Esophagus muscularis mucosa (tissue), 4 donors: ENCODE results near the gene SKI. TPM values are rescaled to one million over a fixed set of nuclear protein-coding genes. Genes with fewer than 3 reads are reported as not detected.

Experiments
- DNase-seq: peaks from one replicate; pipeline ENCODE4 v3.0.0-alpha.2; 2017; ENCODE audit errors: extremely low spot score
- H3K27ac ChIP-seq, 4 donors: fragments of 200-600 bp; sonication (generic); replicated peaks in 1 of 4; 1 replicate in 3 of 4; 2 replicates in 1 of 4; pipeline ENCODE4 v1.5.1; 2016 to 2019; ENCODE audit warnings: mild to moderate bottlenecking in 1 of 4
- H3K27me3 ChIP-seq, 4 donors: fragments of 200-600 bp; sonication (generic); one replicate each; pipeline versions ENCODE4 v1.5.1 to v1.6.0; 2016 to 2019
- H3K36me3 ChIP-seq, 4 donors: fragments of 200-600 bp; sonication (generic); one replicate each; pipeline ENCODE4 v1.5.1; 2016 to 2019
- H3K4me1 ChIP-seq, 4 donors: fragments of 200-600 bp; sonication (generic); one replicate each; pipeline ENCODE4 v1.5.1; 2016 to 2019
- H3K4me3 ChIP-seq, 4 donors: fragments of 200-600 bp; sonication (generic); 1 replicate in 2 of 4; 2 replicates in 2 of 4; pipeline ENCODE4 v1.5.1; 2016 to 2019; ENCODE audit warnings: mild to moderate bottlenecking in 4 of 4, moderate library complexity in 1 of 4
- H3K9me3 ChIP-seq, 4 donors: fragments of 200-600 bp; sonication (generic); 1 replicate in 3 of 4; 2 replicates in 1 of 4; pipeline ENCODE4 v1.5.1; 2016 to 2019
- EP300 ChIP-seq: sonication (generic); formaldehyde crosslinking; IDR thresholded peaks from one replicate; pipeline ENCODE4 v1.6.1; 2017; ENCODE audit warnings: antibody characterized with exemption
- POLR2A ChIP-seq: fragments of 450-650 bp; IDR thresholded peaks from one replicate; pipeline ENCODE4 v1.6.1; 2017; ENCODE audit warnings: antibody characterized with exemption, moderate library complexity, mild to moderate bottlenecking, low read depth
- POLR2AphosphoS5 ChIP-seq, 2 donors: sonication (generic); formaldehyde crosslinking; IDR thresholded peaks; one replicate each; pipeline ENCODE4 v1.6.1; 2017; ENCODE audit warnings: antibody characterized with exemption in 2 of 2
- WGBS: methylation state at CpG from one replicate; pipeline ENCODE4 v1.1.5; 2018; 5-methylcytosine and 5-hydroxymethylcytosine counted together
- intact Hi-C: fragments of 100-400 bp; cut with DNase I; formaldehyde crosslinking; loops from one replicate; pipeline ENCODE4 v1.15.1; 2023
- total RNA-seq, 4 donors: library from RNA; depleted of rRNA; stranded (reverse); fragments of >200 nt; gene quantifications; one replicate each; pipeline versions ENCODE4 v1.1.0 to v1.2.1, GENCODE V29; 2016
- TF ChIP-seq, protein P1 (sequence below), 3 experiments: fragments of 200-600 bp in 2 of 3; fragments of 450-650 bp in 1 of 3; sonication (generic) in 2 of 3; IDR thresholded peaks; one replicate each; pipeline ENCODE4 v1.5.1; 2017 to 2019; ENCODE audit warnings: antibody characterized with exemption in 3 of 3, mild to moderate bottlenecking in 2 of 3, moderate library complexity in 1 of 3

SKI gene
- total RNA-seq, 4 donors from 2014 or later = 70.1 to 190 (median 124) TPM

- DNase-seq = no peak
- intact Hi-C loops = loop anchor here (5.0 kb wide), 2 partner anchors 77 to 107 kb away; no protein-coding TSS in a partner anchor
- no peaks in the 10 kb centered on the region for H3K9me3 ChIP-seq
- peak; percentile 23 to 37 for TF ChIP-seq POLR2AphosphoS5 (IDR thresholded peaks at IDR 0.05)
- TF ChIP-seq, protein P1, sequence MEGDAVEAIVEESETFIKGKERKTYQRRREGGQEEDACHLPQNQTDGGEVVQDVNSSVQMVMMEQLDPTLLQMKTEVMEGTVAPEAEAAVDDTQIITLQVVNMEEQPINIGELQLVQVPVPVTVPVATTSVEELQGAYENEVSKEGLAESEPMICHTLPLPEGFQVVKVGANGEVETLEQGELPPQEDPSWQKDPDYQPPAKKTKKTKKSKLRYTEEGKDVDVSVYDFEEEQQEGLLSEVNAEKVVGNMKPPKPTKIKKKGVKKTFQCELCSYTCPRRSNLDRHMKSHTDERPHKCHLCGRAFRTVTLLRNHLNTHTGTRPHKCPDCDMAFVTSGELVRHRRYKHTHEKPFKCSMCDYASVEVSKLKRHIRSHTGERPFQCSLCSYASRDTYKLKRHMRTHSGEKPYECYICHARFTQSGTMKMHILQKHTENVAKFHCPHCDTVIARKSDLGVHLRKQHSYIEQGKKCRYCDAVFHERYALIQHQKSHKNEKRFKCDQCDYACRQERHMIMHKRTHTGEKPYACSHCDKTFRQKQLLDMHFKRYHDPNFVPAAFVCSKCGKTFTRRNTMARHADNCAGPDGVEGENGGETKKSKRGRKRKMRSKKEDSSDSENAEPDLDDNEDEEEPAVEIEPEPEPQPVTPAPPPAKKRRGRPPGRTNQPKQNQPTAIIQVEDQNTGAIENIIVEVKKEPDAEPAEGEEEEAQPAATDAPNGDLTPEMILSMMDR (IDR thresholded peaks at IDR 0.05) = no peak
- H3K4me1 ChIP-seq = peaks cover 61 to 97% (median 95%) of the 10 kb centered on the region in 4 donors
- peak overlapping the region; percentile 93 to 98 (median 95) for H3K27ac ChIP-seq
- no peaks in the 10 kb centered on the region for H3K27me3 ChIP-seq
- peak overlapping the region; percentile 64 to 86 (median 82) for H3K4me3 ChIP-seq
- 2% methylated on average over 18 of the region's 54 CpGs for WGBS
- peaks cover 0 to 1% (median 0%) of the 10 kb centered on the region in 4 donors for H3K36me3 ChIP-seq
Measured at GRCh38 chr1:2314273-2314802, 86.2 kb downstream of the SKI start.

GRCh38 chr1:2314803-2315673 lies 86.9 kb downstream of the SKI start:
- H3K4me1 ChIP-seq = peaks cover 64 to 100% (median 98%) of the 10 kb centered on the region in 4 donors
- no peaks in the 10 kb centered on the region for H3K27me3 ChIP-seq
- intact Hi-C loops = loop anchor here (5.0 kb wide), 3 partner anchors 67 to 108 kb away; no protein-coding TSS in a partner anchor
- no peaks in the 10 kb centered on the region for H3K36me3 ChIP-seq
- 0% methylated on average over 4 of the region's 91 CpGs for WGBS
- H3K27ac ChIP-seq = peak overlapping the region; percentile 93 to 98 (median 95)
- TF ChIP-seq, protein P1 (IDR thresholded peaks at IDR 0.05) = peak; percentile 76 to 99 (median 99)
- TF ChIP-seq POLR2A = no peak
- TF ChIP-seq EP300 = no peak
- TF ChIP-seq POLR2AphosphoS5 (IDR thresholded peaks at IDR 0.05) = no peak
- peak overlapping the region; percentile 64 to 86 (median 82) for H3K4me3 ChIP-seq
- no peaks in the 10 kb centered on the region for H3K9me3 ChIP-seq
- no peak for DNase-seq

- Histone ChIP-seq H3K27me3 (no peaks in the 10 kb centered on the region), H3K9me3 (no peaks in the 10 kb centered on the region), H3K36me3 (no peaks in the 10 kb centered on the region), H3K4me3 (peak overlapping the region in 3 of 4 donors; percentile 64 to 84 (median 81)), H3K4me1 (peaks cover 66 to 100% (median 98%) of the 10 kb centered on the region in 4 donors), H3K27ac (peak overlapping the region; percentile 93 to 98 (median 95))
- intact Hi-C loops = loop anchor here (5.0 kb wide), 1 partner anchor 66 kb away; no protein-coding TSS in a partner anchor
- DNase-seq = no peak
- no CpG with 5 or more reads among the region's 21 CpGs for WGBS
- TF ChIP-seq, protein P1 (IDR thresholded peaks at IDR 0.05) = no peak
- TF ChIP-seq POLR2AphosphoS5 (IDR thresholded peaks at IDR 0.05) (no peak), EP300 (no peak), POLR2A (no peak)
Measured at GRCh38 chr1:2315674-2316450, 87.7 kb downstream of the SKI start.

GRCh38 chr1:2316451-2316961 lies 88.4 kb downstream of the SKI start:
- Histone ChIP-seq H3K27me3 (no peaks in the 10 kb centered on the region), H3K4me3 (no peak overlapping the region), H3K27ac (peak overlapping the region; percentile 93 to 98 (median 95)), H3K9me3 (no peaks in the 10 kb centered on the region), H3K4me1 (peaks cover 66 to 100% (median 98%) of the 10 kb centered on the region in 4 donors), H3K36me3 (no peaks in the 10 kb centered on the region)
- TF ChIP-seq EP300 (no peak), POLR2A (no peak), POLR2AphosphoS5 (IDR thresholded peaks at IDR 0.05) (no peak)
- TF ChIP-seq, protein P1 (IDR thresholded peaks at IDR 0.05) = no peak
- no peak for DNase-seq
- 85% methylated on average over 4 of the region's 16 CpGs for WGBS
- intact Hi-C loops = loop anchor here (5.0 kb wide), 1 partner anchor 66 kb away; no protein-coding TSS in a partner anchor
